HG03159 (cell line): ENCODE measurements around the gene CES1.
"Not testable (repeated sequence)": the region's sequence is repeated elsewhere in the genome, so short reads cannot be mapped to it uniquely, and the experiment has no call there.

Experiments
- ATAC-seq: cut with Tn5 transposase; IDR thresholded peaks from one replicate; pipeline ENCODE4 v1.9.1; 2021; ENCODE audit warnings: mild to moderate bottlenecking, moderate library complexity; ENCODE audit not compliant: unreplicated experiment

Gene CES1

DNA sequence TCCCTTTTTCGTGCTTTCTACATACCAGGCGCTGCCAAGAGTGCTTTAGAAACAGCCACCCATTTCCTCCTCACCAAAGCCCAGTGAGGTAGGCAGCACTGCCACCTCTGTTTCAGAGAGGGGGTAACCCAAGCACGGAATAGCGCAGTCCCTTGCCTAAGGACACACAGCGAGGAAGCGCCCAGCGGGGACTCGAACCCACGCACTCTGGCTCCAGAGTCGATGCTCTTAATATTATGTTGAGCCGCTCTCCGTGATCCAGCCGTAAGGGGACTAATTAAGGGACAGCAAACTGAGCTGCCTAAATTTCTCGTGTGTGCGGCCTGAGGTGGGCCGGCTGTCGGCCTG, 497 bp downstream of the CES1 start:
- ATAC-seq: no peak

DNA sequence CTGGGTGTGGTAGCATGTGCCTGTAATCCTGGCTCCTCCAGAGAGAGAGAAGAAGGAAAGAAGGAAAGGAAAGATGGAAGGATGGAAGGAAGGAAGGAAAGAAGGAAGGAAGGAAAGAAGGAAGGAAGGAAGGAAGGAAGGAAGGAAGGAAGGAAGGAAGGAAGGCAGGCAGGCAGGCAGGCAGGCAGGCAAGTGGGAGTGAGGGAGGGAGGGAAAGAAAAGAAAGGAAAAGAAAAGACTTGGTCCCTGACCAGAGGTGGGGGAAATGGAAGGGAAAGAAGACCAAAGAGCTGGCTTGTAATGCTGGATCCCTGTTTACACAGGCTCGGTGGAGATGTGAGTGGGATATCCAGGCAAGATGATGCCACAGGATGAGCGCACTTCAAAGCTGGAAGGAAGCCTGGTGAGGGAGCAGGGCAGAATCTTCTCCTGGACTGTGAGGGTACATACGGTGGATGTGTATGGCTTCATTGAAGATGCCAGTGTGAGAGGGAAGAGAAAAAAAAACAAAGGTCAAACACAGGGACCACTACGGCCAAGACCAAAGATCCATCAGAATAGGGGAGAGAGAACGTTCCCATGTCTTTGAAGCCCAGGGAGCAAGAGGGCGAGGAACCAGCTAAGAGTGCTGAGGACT, 2.1 kb downstream of the CES1 start:
- no peak for ATAC-seq

DNA sequence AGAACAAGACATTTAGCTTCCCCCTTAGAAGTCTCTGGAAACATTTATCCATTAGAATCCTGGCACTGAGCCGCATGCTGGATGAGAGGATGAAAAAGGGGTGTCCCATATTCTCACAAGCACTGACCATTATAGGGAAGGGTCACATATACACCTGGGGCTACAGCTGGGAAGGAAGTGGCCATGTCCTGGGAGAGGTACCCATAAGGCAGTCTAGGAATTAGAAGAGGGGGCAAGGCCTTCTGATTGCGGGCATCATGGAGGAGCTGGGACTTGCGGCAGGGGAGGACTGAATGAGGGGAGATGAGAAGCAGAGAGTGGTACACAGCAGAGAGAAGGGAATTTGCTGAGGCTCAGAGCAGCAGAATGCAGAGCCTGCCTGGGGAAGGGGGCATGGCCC, 3.7 kb downstream of the CES1 start:
- ATAC-seq: not testable (repeated sequence)

DNA sequence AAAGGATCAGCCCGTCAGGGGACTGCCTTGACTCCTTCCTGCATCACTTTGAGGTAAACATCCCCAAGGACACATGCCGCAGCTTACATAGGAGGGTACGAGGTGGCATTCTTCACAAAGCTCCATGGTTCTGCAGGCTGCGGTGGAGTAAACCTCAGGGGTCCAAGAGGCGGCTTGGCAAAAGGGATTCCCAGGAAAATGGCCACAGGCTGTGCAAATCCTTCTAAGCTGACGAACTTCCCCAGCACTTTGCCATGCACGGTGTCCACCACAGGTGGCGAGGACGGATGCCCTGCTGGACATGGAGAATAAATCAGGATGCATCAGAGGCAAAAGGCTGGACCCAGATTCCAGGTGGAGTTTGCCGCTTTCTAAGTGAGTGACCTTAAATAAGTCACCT, 4.2 kb downstream of the CES1 start:
- no peak for ATAC-seq

GRCh38 chr16:55825115-55825728, 7.7 kb downstream of the CES1 start:
- no peak for ATAC-seq

- no peak for ATAC-seq
Measured at GRCh38 chr16:55824473-55825000, 8.4 kb downstream of the CES1 start.

DNA sequence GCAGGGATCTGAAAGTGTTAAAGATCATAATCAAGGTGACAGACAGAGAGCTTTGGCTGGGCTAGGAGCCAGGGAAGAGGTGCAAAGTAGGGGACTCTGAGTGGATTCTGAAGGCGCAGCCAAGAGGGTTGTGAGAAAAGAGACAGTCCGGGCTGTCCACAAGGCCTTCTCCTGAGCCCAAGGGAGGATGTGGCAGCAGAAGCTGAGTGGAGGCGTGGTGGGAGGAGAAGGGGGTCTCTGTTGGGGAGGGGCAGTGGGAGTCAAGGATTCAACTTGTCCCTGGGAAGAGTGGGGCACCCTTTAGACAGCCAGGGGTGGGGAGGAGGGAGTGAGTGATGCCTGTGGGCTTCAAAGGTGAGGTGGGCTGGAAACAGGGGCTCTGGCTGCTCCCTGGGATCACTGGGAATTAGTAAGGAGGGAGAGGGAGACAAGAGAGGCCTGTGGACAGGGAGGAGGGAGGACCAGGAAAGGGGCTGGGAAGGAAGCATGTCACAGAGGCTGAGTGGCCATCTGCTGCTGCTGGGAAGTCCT, 10.6 kb downstream of the CES1 start:
- no peak for ATAC-seq

GRCh38 chr16:55821210-55821609, 11.7 kb downstream of the CES1 start:
- no peak for ATAC-seq

GRCh38 chr16:55820615-55821014, 12.3 kb downstream of the CES1 start:
- ATAC-seq: no peak

- no peak for ATAC-seq
Measured at GRCh38 chr16:55817236-55817912, 15.5 kb downstream of the CES1 start.

DNA sequence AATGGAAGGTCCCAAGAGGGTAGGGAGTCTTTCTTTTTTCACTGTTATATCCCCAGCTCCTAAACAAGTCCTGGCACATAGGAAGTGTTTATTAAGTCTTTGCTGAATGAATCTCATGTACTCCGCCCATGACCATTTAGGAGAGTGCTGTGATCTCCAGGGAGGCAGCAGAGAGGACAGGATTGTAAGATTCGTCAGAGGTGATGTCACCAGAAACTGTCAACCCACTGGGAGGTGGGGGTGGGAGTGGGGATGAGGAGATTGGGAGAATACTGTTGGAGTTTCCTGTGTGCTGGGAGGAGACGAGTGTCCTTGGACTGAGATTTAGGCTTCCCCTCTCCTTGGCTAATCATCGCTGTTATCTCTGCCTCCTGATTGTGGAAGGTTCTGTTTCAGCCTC, 16.7 kb downstream of the CES1 start:
- not testable (repeated sequence) for ATAC-seq

DNA sequence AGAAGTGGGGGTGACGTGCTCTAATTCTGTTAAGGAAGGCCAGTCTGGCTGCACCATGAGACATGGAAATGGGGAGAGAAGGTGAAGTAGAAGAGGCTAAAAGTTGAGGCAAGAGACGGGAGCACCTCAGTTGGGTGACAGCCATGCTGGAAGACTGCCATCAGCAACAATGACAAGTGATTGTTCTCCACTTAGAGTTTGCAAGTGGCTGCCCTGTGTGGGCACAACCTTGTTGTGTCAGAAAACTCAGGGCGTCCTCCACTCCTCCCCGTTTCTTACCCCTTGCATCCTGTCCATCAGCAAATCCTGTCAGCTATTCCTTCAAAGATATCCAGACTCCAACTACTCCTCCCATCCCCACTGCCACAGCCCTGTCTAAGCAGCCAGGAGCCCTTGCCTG, 17.6 kb downstream of the CES1 start:
- no peak for ATAC-seq

GRCh38 chr16:55814174-55814573, 18.7 kb downstream of the CES1 start:
- ATAC-seq: not testable (repeated sequence)

DNA sequence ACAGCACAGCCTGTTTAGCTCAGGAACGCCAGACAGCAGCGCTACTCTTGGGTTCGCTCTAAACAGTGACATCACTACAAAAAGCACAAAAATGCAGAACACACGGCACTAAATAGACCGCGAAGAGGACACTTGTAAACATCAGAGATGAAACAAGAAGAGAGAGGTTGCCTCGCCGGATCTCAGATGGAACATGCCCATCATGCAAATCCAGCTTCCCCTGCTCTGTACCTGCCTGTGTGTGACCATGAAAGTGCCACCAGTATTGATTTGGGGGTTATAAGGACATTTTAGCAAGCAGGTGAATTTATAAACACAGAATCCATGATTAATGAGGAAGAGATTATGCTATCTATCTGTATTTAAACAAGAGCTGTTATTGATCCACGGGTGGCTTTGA, 19.2 kb downstream of the CES1 start:
- ATAC-seq: not testable (repeated sequence)

- ATAC-seq: no peak
Measured at GRCh38 chr16:55812951-55813350, 19.9 kb downstream of the CES1 start.

GRCh38 chr16:55811811-55812210, 21.1 kb downstream of the CES1 start:
- ATAC-seq: no peak

DNA sequence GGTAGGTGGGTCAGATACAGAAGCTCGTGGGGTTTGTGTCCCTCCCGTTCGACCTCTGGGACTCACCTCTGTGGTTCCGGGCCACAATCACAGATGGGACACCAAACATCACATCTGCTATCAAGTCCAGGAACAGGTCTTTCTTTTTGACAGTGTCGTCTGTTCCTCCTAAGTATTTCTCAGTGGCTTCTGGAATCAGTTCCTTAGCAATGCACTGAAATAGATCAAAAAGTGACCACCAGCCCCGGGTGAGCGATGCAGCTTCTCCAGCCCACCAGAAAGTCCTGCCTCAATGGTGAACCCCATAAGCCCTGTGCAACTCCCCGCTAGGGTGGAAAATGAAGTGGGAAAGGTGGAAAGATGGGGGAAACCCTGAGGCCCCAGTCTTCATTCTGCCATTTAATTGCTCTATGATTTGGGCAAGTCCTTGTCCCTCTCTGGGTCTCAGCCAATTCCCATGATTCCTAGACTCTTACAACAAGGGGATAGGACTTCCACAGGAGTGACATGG, 22.4 kb downstream of the CES1 start:
- no peak for ATAC-seq

GRCh38 chr16:55809851-55810250, 23.0 kb downstream of the CES1 start:
- no peak for ATAC-seq

DNA sequence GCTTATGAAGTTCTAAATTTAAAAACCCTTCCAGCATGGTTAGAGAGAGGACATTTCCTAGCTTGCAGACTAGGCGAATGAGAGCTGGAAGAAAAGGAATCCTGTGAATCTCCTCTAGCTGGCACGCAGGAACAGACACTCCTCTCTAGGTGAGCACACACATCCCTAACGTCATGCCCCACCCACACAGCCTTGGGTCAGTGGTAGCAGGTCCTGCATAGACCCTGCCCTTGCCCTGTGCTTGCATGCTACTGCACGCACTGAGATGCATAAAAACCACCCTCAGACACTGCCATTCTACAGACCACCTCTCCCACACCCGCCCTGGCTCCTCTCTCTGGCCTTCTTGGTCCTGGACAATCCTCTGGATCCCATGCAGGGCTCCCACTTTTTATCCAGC, 23.5 kb downstream of the CES1 start:
- ATAC-seq: no peak

- ATAC-seq: not testable (repeated sequence)
Measured at GRCh38 chr16:55808286-55808685, 24.6 kb downstream of the CES1 start.

DNA sequence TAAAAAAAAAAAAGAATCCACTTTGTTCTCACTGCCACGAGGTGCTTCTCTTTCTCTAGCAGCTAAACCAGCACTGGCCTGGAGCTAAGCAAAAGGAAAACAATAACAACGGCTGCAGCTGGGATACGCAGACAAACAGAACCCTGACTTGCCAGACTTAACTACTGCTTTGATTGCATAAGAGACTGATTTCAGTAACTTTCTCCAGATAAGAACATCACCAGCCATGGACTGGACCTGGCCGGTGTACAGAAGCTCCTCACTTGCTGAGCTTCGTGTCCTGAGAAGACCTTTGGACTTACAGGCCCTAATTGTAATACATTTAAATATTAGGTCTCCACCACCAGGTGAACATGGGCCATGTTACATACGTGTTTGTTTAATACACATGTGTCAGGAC, 27.8 kb downstream of the CES1 start:
- ATAC-seq: not testable (repeated sequence)

DNA sequence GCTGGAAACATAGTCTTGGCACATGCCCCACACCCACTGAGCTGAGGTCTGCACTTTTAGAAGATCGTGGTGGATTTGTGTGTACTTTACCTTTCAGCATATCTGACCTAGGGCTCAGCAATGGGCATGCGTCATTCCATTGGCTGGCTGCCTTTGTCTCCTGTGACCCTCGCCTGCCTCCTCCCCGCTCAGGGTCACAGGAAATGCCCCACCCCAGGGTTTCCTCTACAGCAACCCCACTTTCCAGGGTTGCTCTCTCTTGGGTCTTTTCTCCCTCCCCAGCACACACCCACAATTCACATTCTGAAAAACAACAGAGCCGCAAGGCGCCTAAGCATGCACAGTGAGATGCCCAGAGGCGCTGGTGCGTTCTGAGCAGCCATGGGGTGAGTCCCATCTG, 29.2 kb downstream of the CES1 start:
- ATAC-seq: not testable (repeated sequence)
